ENCODE measurements around the gene DDX41. TPM values are rescaled to one million over a fixed set of nuclear protein-coding genes. Genes with fewer than 3 reads are reported as not detected.

DDX41 gene
- total and polyA plus RNA-seq, 2 experiments from 2014 or later: 67.9 to 117 TPM

- Histone ChIP-seq H4K20me1 (ENCODE audit: insufficient read depth) (no peaks in the 10 kb centered on the region), H3K9me3 (ENCODE audit: low read depth) (no peaks in the 10 kb centered on the region), H3K36me3 (ENCODE audit: low read depth) (0 out of 2 replicates have a peak, but pooled peaks cover 6% of the 10 kb centered on the region), H3K27ac (peak overlapping the region; percentile 79), H3K4me1 (ENCODE audit: insufficient read depth) (peaks cover 20% of the 10 kb centered on the region), H2AFZ (peak overlapping the region; percentile 54), H3K27me3 (replicated peaks; ENCODE audit: insufficient read depth) (no peaks in the 10 kb centered on the region), H3K79me2 (ENCODE audit: insufficient read depth) (peaks cover 20% of the 10 kb centered on the region), H3K4me3 (peak overlapping the region; percentile 86), H3K4me2 (ENCODE audit: unreplicated experiment) (peak overlapping the region; percentile 67), H3K9me2 (ENCODE audit: insufficient read depth) (no peaks in the 10 kb centered on the region), H3F3A (ENCODE audit: insufficient read depth) (peaks cover 26% of the 10 kb centered on the region), H3K9ac (peak overlapping the region; percentile 87)
- TF ChIP-seq EZH2 (IDR thresholded peaks at IDR 0.05; ENCODE audit: insufficient read depth, poor library complexity, severe bottlenecking) (no peak), EZH2phosphoT487 (IDR thresholded peaks at IDR 0.05; ENCODE audit: insufficient read depth, low read depth) (no peak)
- WGBS, 2 experiments (ENCODE audit: low coverage in 1 of 2, low lambda C conversion rate in 2 of 2, missing lambda C conversion rate in 2 of 2): 35 to 37% methylated on average over 46 to 47 of the region's 48 CpGs
- peak; percentile 60 for DNase-seq
- in situ Hi-C loops (cut with MboI): no loop called here
Measured at GRCh38 chr5:177498013-177498787, 18.6 kb downstream of the DDX41 start.

DNA sequence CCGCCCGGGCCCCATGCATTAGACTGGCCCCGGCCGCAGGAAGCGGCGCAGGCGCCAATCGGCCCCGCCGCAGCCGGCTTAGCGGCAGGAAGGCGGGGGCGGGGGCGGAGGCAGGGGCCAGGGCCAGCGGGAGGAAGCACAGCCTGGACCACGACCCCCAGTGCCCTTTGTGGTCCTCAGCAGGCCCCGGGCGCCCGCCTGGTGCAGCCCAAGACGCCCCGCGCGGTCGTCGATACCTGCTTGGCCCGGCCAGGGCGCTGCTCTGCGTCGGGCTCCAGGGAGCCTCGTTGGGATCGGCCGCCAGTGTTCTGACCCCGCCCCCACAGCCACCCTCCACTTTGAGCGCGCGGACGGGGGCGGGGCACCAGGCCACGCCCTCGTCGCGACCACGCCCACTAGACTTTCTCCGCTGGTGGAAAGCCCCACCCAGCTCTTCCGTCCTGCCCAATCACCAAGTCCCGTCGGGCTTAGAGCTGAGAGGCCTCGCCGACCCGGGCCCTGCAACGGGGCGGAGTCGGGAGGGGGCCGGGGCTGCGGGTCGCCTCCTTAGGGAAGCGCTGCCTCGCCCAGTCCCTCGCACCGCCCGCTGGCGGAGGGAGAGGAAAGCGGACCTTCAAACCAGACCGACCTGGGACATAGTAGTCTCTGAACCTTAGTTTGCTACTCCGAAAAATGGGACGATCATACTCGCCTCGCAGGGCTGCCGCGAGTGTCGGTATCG is 19.3 kb downstream of the DDX41 start, which contains the start of gene PDLIM7:
Gene PDLIM7 (minus strand): TSS at position 313 of the 721 bp plus-strand sequence. CDS start 1,092 bp downstream, outside the sequence.
- H3K79me2 ChIP-seq (ENCODE audit: insufficient read depth): peaks cover 27% of the 10 kb centered on the region
- peaks cover 26% of the 10 kb centered on the region for H3F3A ChIP-seq (ENCODE audit: insufficient read depth)
- peaks cover 23% of the 10 kb centered on the region for H3K4me1 ChIP-seq (ENCODE audit: insufficient read depth)
- TF ChIP-seq EZH2 (IDR thresholded peaks at IDR 0.05; ENCODE audit: insufficient read depth, poor library complexity, severe bottlenecking): no peak
- no peak for TF ChIP-seq EZH2phosphoT487 (IDR thresholded peaks at IDR 0.05; ENCODE audit: insufficient read depth, low read depth)
- H3K27ac ChIP-seq: peak within 1 kb of the TSS; percentile 83
- peak; percentile 97 for DNase-seq
- H3K27me3 ChIP-seq (replicated peaks; ENCODE audit: insufficient read depth): no peaks in the 10 kb centered on the region
- H3K9me2 ChIP-seq (ENCODE audit: insufficient read depth): no peaks in the 10 kb centered on the region
- peak within 1 kb of the TSS; percentile 54 for H2AFZ ChIP-seq
- in situ Hi-C loops (cut with MboI): no loop called here
- no peaks in the 10 kb centered on the region for H4K20me1 ChIP-seq (ENCODE audit: insufficient read depth)
- H3K9ac ChIP-seq: peak within 1 kb of the TSS; percentile 87
- 1 to 2% methylated on average over 39 to 67 of the region's 73 CpGs for WGBS, 2 experiments (ENCODE audit: low coverage in 1 of 2, low lambda C conversion rate in 2 of 2, missing lambda C conversion rate in 2 of 2)
- H3K4me3 ChIP-seq: peak within 1 kb of the TSS; percentile 86
- no peaks in the 10 kb centered on the region for H3K9me3 ChIP-seq (ENCODE audit: low read depth)
- peak within 1 kb of the TSS; percentile 96 for H3K4me2 ChIP-seq (ENCODE audit: unreplicated experiment)
- H3K36me3 ChIP-seq (ENCODE audit: low read depth): 0 out of 2 replicates have a peak, but pooled peaks cover 8% of the 10 kb centered on the region

- H2AFZ ChIP-seq: no peak overlapping the region
- no peaks in the 10 kb centered on the region for H3K27me3 ChIP-seq (replicated peaks; ENCODE audit: insufficient read depth)
- peaks cover 26% of the 10 kb centered on the region for H3F3A ChIP-seq (ENCODE audit: insufficient read depth)
- H3K9me3 ChIP-seq (ENCODE audit: low read depth): no peaks in the 10 kb centered on the region
- DNase-seq: peak; percentile 96
- peaks cover 33% of the 10 kb centered on the region for H3K79me2 ChIP-seq (ENCODE audit: insufficient read depth)
- no peaks in the 10 kb centered on the region for H4K20me1 ChIP-seq (ENCODE audit: insufficient read depth)
- peak overlapping the region; percentile 86 for H3K4me3 ChIP-seq
- H3K36me3 ChIP-seq (ENCODE audit: low read depth): 0 out of 2 replicates have a peak, but pooled peaks cover 8% of the 10 kb centered on the region
- peak overlapping the region; percentile 87 for H3K9ac ChIP-seq
- peak overlapping the region; percentile 83 for H3K27ac ChIP-seq
- no peak for TF ChIP-seq EZH2 (IDR thresholded peaks at IDR 0.05; ENCODE audit: insufficient read depth, poor library complexity, severe bottlenecking)
- no peak for TF ChIP-seq EZH2phosphoT487 (IDR thresholded peaks at IDR 0.05; ENCODE audit: insufficient read depth, low read depth)
- in situ Hi-C loops (cut with MboI): no loop called here
- H3K4me1 ChIP-seq (ENCODE audit: insufficient read depth): peaks cover 23% of the 10 kb centered on the region
- WGBS, 2 experiments (ENCODE audit: low coverage in 1 of 2, low lambda C conversion rate in 2 of 2, missing lambda C conversion rate in 2 of 2): 1% methylated on average over 12 to 25 of the region's 29 CpGs
- peak overlapping the region; percentile 96 for H3K4me2 ChIP-seq (ENCODE audit: unreplicated experiment)
- no peaks in the 10 kb centered on the region for H3K9me2 ChIP-seq (ENCODE audit: insufficient read depth)
Measured at GRCh38 chr5:177496727-177497291, 20.0 kb downstream of the DDX41 start.

- peak overlapping the region; percentile 96 for H3K4me2 ChIP-seq (ENCODE audit: unreplicated experiment)
- H4K20me1 ChIP-seq (ENCODE audit: insufficient read depth): no peaks in the 10 kb centered on the region
- H3K9ac ChIP-seq: peak overlapping the region; percentile 87
- H3K9me3 ChIP-seq (ENCODE audit: low read depth): no peaks in the 10 kb centered on the region
- 13 to 23% methylated on average over 11 to 12 of the region's 12 CpGs for WGBS, 2 experiments (ENCODE audit: low coverage in 1 of 2, low lambda C conversion rate in 2 of 2, missing lambda C conversion rate in 2 of 2)
- peak overlapping the region; percentile 83 for H3K27ac ChIP-seq
- peaks cover 23% of the 10 kb centered on the region for H3K4me1 ChIP-seq (ENCODE audit: insufficient read depth)
- in situ Hi-C loops (cut with MboI): no loop called here
- no peaks in the 10 kb centered on the region for H3K27me3 ChIP-seq (replicated peaks; ENCODE audit: insufficient read depth)
- DNase-seq: peak; percentile 83
- H3K79me2 ChIP-seq (ENCODE audit: insufficient read depth): peaks cover 38% of the 10 kb centered on the region
- no peaks in the 10 kb centered on the region for H3K9me2 ChIP-seq (ENCODE audit: insufficient read depth)
- peaks cover 9% of the 10 kb centered on the region; the same call in 1 of the 2 replicates for H3K36me3 ChIP-seq (ENCODE audit: low read depth)
- no peak for TF ChIP-seq EZH2 (IDR thresholded peaks at IDR 0.05; ENCODE audit: insufficient read depth, poor library complexity, severe bottlenecking)
- TF ChIP-seq EZH2phosphoT487 (IDR thresholded peaks at IDR 0.05; ENCODE audit: insufficient read depth, low read depth): no peak
- H3F3A ChIP-seq (ENCODE audit: insufficient read depth): peaks cover 26% of the 10 kb centered on the region
- H3K4me3 ChIP-seq: peak overlapping the region; percentile 86
- H2AFZ ChIP-seq: no peak overlapping the region
Measured at GRCh38 chr5:177496070-177496726, 20.6 kb downstream of the DDX41 start.

Data from GM23248 (cell line).